ENCODE data around the gene ADAMTSL2. TPM values are rescaled to one million over a fixed set of nuclear protein-coding genes. Genes with fewer than 3 reads are reported as not detected.

The ADAMTSL2 gene
- total and polyA plus RNA-seq, 12 donors, result 1.00 to 138 (median 56.8) TPM

DNA sequence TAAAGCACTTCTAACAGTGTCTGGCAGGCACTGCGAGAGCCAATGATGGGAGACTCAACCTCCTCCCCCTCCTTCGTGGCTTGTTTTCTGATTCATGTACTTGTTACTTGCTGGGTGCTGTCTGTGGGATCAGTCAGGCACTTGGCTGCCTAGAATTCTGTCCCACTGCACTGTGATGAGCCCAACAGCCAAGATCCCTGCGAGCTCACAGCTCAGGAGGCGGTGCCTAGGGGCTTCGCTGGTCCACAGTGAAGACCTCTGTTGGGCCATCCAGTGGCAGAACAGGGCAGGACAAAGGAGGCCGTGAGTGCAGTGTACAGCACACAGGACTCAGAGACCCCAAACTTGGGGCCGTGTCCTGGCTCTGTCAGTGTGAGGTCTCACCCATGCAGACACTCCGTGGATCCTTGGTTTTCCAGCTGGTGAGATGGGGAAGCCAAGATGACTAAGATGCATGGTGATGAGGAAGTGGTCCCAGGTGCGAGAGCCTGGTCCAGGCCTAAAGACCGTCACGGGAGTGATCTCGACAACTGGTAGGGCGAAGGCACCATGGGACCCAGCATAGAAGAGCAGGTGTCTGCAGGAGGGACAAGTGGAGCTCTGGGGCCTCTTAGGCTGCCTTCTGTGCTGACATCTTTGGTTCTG lies 29.2 kb upstream of the ADAMTSL2 start:
- Histone ChIP-seq H3K4me3 (no peak overlapping the region), H3K27ac (peak overlapping the region in 2 of 5 donors; percentile 49 to 79), H3K9me3 (replicated peaks in 1 of 3) (peaks cover 0 to 11% (median 0%) of the 10 kb centered on the region in 3 donors), H3K4me1 (replicated peaks in 1 of 2) (peaks cover 9 to 23% of the 10 kb centered on the region in 2 donors), H3K27me3 (no peaks in the 10 kb centered on the region), H3K36me3 (replicated peaks in 1 of 2) (no peaks in the 10 kb centered on the region)
- DNase-seq, result no peak
- TF ChIP-seq, protein P1, sequence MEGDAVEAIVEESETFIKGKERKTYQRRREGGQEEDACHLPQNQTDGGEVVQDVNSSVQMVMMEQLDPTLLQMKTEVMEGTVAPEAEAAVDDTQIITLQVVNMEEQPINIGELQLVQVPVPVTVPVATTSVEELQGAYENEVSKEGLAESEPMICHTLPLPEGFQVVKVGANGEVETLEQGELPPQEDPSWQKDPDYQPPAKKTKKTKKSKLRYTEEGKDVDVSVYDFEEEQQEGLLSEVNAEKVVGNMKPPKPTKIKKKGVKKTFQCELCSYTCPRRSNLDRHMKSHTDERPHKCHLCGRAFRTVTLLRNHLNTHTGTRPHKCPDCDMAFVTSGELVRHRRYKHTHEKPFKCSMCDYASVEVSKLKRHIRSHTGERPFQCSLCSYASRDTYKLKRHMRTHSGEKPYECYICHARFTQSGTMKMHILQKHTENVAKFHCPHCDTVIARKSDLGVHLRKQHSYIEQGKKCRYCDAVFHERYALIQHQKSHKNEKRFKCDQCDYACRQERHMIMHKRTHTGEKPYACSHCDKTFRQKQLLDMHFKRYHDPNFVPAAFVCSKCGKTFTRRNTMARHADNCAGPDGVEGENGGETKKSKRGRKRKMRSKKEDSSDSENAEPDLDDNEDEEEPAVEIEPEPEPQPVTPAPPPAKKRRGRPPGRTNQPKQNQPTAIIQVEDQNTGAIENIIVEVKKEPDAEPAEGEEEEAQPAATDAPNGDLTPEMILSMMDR (IDR thresholded peaks at IDR 0.05), result no peak
- no peak for TF ChIP-seq POLR2A (IDR thresholded peaks at IDR 0.05)
- intact Hi-C loops (cut with DNase I), result no loop called here
- 84 to 90% (median 88%) methylated on average over 11 to 13 of the region's 13 CpGs for WGBS, 4 donors

DNA sequence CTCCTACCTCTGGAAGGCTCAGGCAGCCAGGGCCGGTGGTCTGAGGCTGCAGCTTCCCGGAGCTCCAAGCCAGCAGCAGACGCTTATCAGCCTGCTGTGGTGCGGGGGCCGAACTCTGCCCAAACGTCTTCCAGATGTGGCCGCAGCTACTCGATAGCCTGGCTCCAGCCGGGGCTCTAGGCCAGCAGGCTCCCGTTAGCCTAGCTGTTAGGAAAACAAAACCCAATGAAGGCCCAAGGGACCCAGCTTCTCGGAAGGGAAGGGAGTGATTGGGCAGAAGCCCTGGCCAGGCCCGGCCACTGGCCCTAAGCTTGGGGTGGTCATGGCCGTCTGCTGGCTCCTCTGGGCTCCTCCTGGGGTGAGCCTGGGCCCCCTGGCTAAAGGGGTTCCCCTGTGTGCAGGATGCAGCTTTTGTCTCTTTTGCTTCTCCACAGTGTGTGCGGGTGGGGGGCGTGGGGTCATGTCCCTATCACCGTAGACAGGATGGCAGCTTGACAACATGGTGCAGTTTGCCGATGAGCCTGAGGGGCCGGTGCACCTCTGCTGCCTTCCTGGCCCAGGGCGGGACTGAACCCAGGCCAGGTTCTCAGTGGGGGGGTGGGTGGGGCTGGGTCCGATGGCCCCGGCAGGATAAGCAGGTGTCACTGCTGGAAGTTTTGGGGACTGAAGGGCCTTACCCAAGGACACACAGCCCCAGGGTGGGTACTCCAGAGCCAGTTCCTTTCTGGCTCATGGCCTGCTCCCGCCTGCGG lies 28.4 kb upstream of the ADAMTSL2 start:
- intact Hi-C loops (cut with DNase I), result no loop called here
- peak overlapping the region in 3 of 5 donors; percentile 11 to 79 (median 49) for H3K27ac ChIP-seq

DNA sequence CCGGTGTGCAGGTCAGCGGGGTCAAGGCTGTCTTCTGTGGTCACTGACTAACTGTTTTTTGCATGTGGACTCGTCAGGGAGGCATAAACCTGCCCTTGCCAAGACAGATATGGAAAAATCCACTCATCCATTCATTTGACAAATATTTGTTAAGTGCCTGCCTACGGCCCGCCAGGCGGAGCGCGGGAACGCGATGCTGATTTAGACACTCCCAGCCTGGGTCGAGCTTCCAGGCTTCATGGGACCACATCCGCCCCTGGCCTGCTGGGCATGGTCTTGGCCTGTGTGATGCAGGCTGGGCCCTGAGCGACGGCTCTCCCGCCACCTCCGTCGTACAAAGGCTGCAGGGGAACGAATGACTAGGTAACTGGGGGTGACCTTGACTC lies 27.9 kb upstream of the ADAMTSL2 start:
- Histone ChIP-seq H3K4me1 (replicated peaks in 1 of 2) (peaks cover 9 to 23% of the 10 kb centered on the region in 2 donors), H3K9me3 (replicated peaks in 1 of 3) (peaks cover 0 to 11% (median 0%) of the 10 kb centered on the region in 3 donors), H3K36me3 (replicated peaks in 1 of 2) (no peaks in the 10 kb centered on the region), H3K27me3 (no peaks in the 10 kb centered on the region), H3K27ac (peak overlapping the region in 3 of 5 donors; percentile 11 to 79 (median 49)), H3K4me3 (no peak overlapping the region)
- intact Hi-C loops (cut with DNase I), result no loop called here
- DNase-seq, result peak; percentile 49 to 87 (median 79)
- TF ChIP-seq POLR2A (IDR thresholded peaks at IDR 0.05), result no peak
- TF ChIP-seq, protein P1 (IDR thresholded peaks at IDR 0.05), result peak in 1 of 6 experiments; percentile 10
- 42 to 58% (median 43%) methylated on average over 14 to 18 of the region's 18 CpGs for WGBS, 4 donors

More for the DNA sequence above, 28.4 kb upstream of the ADAMTSL2 start:
- no peak overlapping the region for H3K4me3 ChIP-seq
- peak in 4 of 7 donors; percentile 26 to 67 (median 51) for DNase-seq
- H3K4me1 ChIP-seq (replicated peaks in 1 of 2), result peaks cover 9 to 23% of the 10 kb centered on the region in 2 donors
- H3K36me3 ChIP-seq (replicated peaks in 1 of 2), result no peaks in the 10 kb centered on the region
- H3K27me3 ChIP-seq, result no peaks in the 10 kb centered on the region
- 53 to 94% (median 68%) methylated on average over 3 to 23 of the region's 23 CpGs for WGBS, 4 donors
- peaks cover 0 to 11% (median 0%) of the 10 kb centered on the region in 3 donors for H3K9me3 ChIP-seq (replicated peaks in 1 of 3)
- TF ChIP-seq POLR2A (IDR thresholded peaks at IDR 0.05), result no peak
- TF ChIP-seq, protein P1 (IDR thresholded peaks at IDR 0.05), result no peak

DNA sequence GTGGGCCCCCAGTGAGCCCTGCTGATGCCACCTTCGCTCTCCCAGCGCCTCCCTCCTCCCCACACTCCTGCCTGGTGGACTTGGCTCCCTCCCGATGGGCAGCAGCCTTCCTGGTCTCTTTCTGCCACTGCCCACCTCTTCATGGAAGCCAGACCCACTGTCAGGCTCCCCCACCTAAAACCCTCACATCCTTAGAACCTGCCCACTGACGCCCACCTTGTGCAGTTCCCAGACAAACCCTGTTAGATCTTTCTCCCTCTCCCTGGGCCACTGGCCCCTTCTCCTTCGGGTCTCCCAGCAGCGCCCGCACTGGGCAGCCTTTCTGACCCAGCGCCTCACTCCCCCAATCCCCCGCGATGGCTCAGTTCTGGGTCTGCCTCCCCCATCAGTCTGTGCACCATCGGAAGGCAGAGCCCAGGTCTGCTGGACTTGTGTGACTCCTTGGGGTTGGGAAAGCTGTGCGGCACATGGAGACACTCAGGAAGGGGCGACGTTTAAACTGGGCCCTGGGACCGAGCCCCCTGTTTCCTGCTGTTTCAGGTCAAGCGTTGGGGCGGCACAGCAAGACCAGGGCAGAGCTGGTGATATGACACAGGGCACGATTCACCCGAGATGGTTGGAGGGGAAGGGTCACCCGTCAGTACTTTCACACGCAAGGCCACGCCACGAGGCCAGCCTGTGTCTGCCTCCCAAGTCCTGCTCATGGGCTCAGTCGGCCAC lies 27.1 kb upstream of the ADAMTSL2 start:
- intact Hi-C loops (cut with DNase I), result no loop called here
- H3K27me3 ChIP-seq, result no peaks in the 10 kb centered on the region
- peaks cover 9 to 23% of the 10 kb centered on the region in 2 donors for H3K4me1 ChIP-seq (replicated peaks in 1 of 2)
- no peaks in the 10 kb centered on the region for H3K36me3 ChIP-seq (replicated peaks in 1 of 2)
- peak overlapping the region in 3 of 5 donors; percentile 11 to 79 (median 49) for H3K27ac ChIP-seq
- DNase-seq, result no peak
- TF ChIP-seq POLR2A (IDR thresholded peaks at IDR 0.05), result no peak
- TF ChIP-seq, protein P1 (IDR thresholded peaks at IDR 0.05), result no peak
- WGBS, 4 donors, result 90 to 93% (median 91%) methylated on average over 19 to 24 of the region's 24 CpGs
- H3K9me3 ChIP-seq (replicated peaks in 1 of 3), result peaks cover 0 to 5% (median 0%) of the 10 kb centered on the region in 3 donors
- H3K4me3 ChIP-seq, result no peak overlapping the region
